GM18861 (cell line): ENCODE measurements around the gene RXRA.

Experiments used
- ATAC-seq: cut with Tn5 transposase; IDR thresholded peaks from one replicate; pipeline ENCODE4 v1.9.1; 2021; ENCODE audit not compliant: unreplicated experiment

RXRA gene

GRCh38 chr9:134395737-134396257, 69.5 kb downstream of the RXRA start:
- ATAC-seq: no peak

- peak; percentile 26 for ATAC-seq
Measured at GRCh38 chr9:134396258-134396742, 70.0 kb downstream of the RXRA start.

- ATAC-seq: no peak
Measured at GRCh38 chr9:134396825-134397224, 70.6 kb downstream of the RXRA start.

- ATAC-seq: no peak
Measured at GRCh38 chr9:134398756-134399155, 72.5 kb downstream of the RXRA start.

- ATAC-seq: no peak
Measured at GRCh38 chr9:134399435-134400056, 73.3 kb downstream of the RXRA start.

GRCh38 chr9:134400283-134400682, 74.0 kb downstream of the RXRA start:
- ATAC-seq: no peak

- no peak for ATAC-seq
Measured at GRCh38 chr9:134401391-134401790, 75.1 kb downstream of the RXRA start.

GRCh38 chr9:134402182-134402581, 75.9 kb downstream of the RXRA start:
- ATAC-seq: no peak

- no peak for ATAC-seq
Measured at GRCh38 chr9:134403292-134403681, 77.0 kb downstream of the RXRA start.

- no peak for ATAC-seq
Measured at GRCh38 chr9:134403682-134404301, 77.5 kb downstream of the RXRA start.

- no peak for ATAC-seq
Measured at GRCh38 chr9:134404376-134405358, 78.4 kb downstream of the RXRA start.

- ATAC-seq: no peak
Measured at GRCh38 chr9:134405527-134405926, 79.3 kb downstream of the RXRA start.

GRCh38 chr9:134406366-134407120, 80.3 kb downstream of the RXRA start:
- ATAC-seq: no peak

- peak; percentile 64 for ATAC-seq
Measured at GRCh38 chr9:134407121-134407779, 81.0 kb downstream of the RXRA start.

- ATAC-seq: no peak
Measured at GRCh38 chr9:134408389-134408788, 82.1 kb downstream of the RXRA start.

- no peak for ATAC-seq
Measured at GRCh38 chr9:134408939-134409737, 82.9 kb downstream of the RXRA start.

GRCh38 chr9:134410071-134410834, 84.0 kb downstream of the RXRA start:
- no peak for ATAC-seq

- ATAC-seq: no peak
Measured at GRCh38 chr9:134410835-134411217, 84.6 kb downstream of the RXRA start.
